Natural killer cell (primary cell): Measurements from ENCODE around the gene ANKRD29. TPM values are rescaled to one million over a fixed set of nuclear protein-coding genes. Genes with fewer than 3 reads are reported as not detected.

Source experiments
- ATAC-seq, 3 donors: fragments of 150-1000 bp in 2 of 3; fragments of 200-7000 bp in 1 of 3; cut with Tn5 transposase; 1 replicate in 1 of 3; 2 replicates in 2 of 3; pipeline ENCODE4 v1.10.0; 2021; ENCODE audit warnings: mild to moderate bottlenecking in 2 of 3, moderate library complexity in 2 of 3
- DNase-seq, 2 donors: peaks; one replicate each; pipeline versions ENCODE4 v3.0.0 to v3.0.0-alpha.2; 2013 to 2021; ENCODE audit warnings: mixed read lengths in 1 of 2
- H3K27ac ChIP-seq: one replicate; pipeline ENCODE4 v1.5.1; 2013; ENCODE audit warnings: mild to moderate bottlenecking, low read length
- H3K27me3 ChIP-seq: one replicate; pipeline ENCODE4 v1.6.1; 2013; ENCODE audit warnings: low read length; ENCODE audit not compliant: control insufficient read depth, insufficient read depth
- H3K36me3 ChIP-seq: one replicate; pipeline ENCODE4 v1.6.1; 2013; ENCODE audit warnings: low read length; ENCODE audit not compliant: control insufficient read depth, insufficient read depth
- H3K4me1 ChIP-seq: one replicate; pipeline ENCODE4 v1.6.1; 2013; ENCODE audit warnings: low read length; ENCODE audit not compliant: control insufficient read depth, insufficient read depth
- H3K4me3 ChIP-seq: one replicate; pipeline ENCODE4 v1.5.1; 2013; ENCODE audit warnings: low read length
- H3K9me3 ChIP-seq: one replicate; pipeline ENCODE4 v1.6.1; 2013; ENCODE audit warnings: low read length; ENCODE audit not compliant: control insufficient read depth, insufficient read depth
- H3K27ac Mint-ChIP-seq, 2 donors: one replicate each; pipeline ENCODE4 v1.8.0; 2022; ENCODE audit warnings: mild to moderate bottlenecking in 2 of 2, mixed read lengths in 2 of 2, moderate library complexity in 1 of 2
- H3K27me3 Mint-ChIP-seq, 2 donors: one replicate each; pipeline ENCODE4 v1.8.0; 2022; ENCODE audit warnings: low read depth in 2 of 2, mixed read lengths in 2 of 2
- H3K36me3 Mint-ChIP-seq: one replicate; pipeline ENCODE4 v1.8.0; 2022; ENCODE audit warnings: mixed read lengths
- H3K4me1 Mint-ChIP-seq, 2 donors: one replicate each; pipeline ENCODE4 v1.8.0; 2022; ENCODE audit warnings: mixed read lengths in 2 of 2
- H3K4me3 Mint-ChIP-seq: one replicate; pipeline ENCODE4 v1.8.0; 2022; ENCODE audit warnings: mild to moderate bottlenecking, moderate library complexity, mixed read lengths
- H3K9me3 Mint-ChIP-seq, 2 donors: one replicate each; pipeline ENCODE4 v1.8.0; 2022; ENCODE audit warnings: mixed read lengths in 2 of 2
- WGBS: methylation state at CpG from one replicate; pipeline ENCODE4 v1.1.7; 2013; ENCODE audit warnings: missing lambda C conversion rate; ENCODE audit not compliant: insufficient coverage; 5-methylcytosine and 5-hydroxymethylcytosine counted together
- intact Hi-C: fragments of 100-400 bp; cut with micrococcal nuclease; formaldehyde crosslinking; loops from one replicate; pipeline ENCODE4 v1.14.2; 2022
- total RNA-seq, 4 donors: library from RNA; stranded (reverse); fragments of 120-200 nt in 1 of 4; gene quantifications; one replicate each; pipeline versions ENCODE4 v1.2.3 to v1.2.4, GENCODE V29; 2013 to 2022
- TF ChIP-seq, protein P1 (sequence below): fragments of 200-600 bp; IDR thresholded peaks from one replicate; pipeline ENCODE4 v1.8.0; 2022; ENCODE audit warnings: antibody characterized with exemption

ANKRD29 gene
- total RNA-seq, 3 donors from 2014 or later (not counting 1 experiment from before 2014, with no cell fraction given) = 0.35 to 0.45 TPM; not detected in 1

DNA sequence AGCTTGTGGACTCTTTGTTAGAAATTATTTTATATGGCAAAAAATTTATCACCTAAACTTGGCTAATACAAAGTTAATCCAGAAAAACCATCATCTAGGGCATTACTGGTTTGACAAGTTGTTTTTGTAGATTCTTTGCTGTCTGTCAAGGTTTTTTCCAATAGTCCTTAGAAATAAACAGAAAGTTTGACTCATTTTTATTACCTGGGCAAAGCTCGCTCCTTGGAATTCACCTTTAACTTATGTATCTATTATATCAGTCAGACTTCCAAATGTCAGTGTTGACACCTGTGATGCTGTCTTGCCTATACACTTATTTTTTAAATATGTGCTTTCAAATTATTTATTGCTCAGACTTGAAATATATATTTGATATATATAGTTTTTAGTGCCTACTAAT, 48.2 kb upstream of the ANKRD29 start:
- no peak overlapping the region for H3K27ac Mint-ChIP-seq
- peaks cover 4 to 10% of the 10 kb centered on the region in 2 donors for H3K27me3 Mint-ChIP-seq
- H3K36me3 ChIP-seq = no peaks in the 10 kb centered on the region
- peaks cover 14% of the 10 kb centered on the region in 2 donors for H3K4me1 Mint-ChIP-seq
- no peaks in the 10 kb centered on the region for H3K9me3 Mint-ChIP-seq
- H3K4me3 Mint-ChIP-seq = no peak overlapping the region
- no peak overlapping the region for H3K4me3 ChIP-seq
- no peaks in the 10 kb centered on the region for H3K9me3 ChIP-seq
- 100% methylated on average over 1 of the region's 1 CpG for WGBS
- H3K36me3 Mint-ChIP-seq = no peaks in the 10 kb centered on the region
- TF ChIP-seq, protein P1, sequence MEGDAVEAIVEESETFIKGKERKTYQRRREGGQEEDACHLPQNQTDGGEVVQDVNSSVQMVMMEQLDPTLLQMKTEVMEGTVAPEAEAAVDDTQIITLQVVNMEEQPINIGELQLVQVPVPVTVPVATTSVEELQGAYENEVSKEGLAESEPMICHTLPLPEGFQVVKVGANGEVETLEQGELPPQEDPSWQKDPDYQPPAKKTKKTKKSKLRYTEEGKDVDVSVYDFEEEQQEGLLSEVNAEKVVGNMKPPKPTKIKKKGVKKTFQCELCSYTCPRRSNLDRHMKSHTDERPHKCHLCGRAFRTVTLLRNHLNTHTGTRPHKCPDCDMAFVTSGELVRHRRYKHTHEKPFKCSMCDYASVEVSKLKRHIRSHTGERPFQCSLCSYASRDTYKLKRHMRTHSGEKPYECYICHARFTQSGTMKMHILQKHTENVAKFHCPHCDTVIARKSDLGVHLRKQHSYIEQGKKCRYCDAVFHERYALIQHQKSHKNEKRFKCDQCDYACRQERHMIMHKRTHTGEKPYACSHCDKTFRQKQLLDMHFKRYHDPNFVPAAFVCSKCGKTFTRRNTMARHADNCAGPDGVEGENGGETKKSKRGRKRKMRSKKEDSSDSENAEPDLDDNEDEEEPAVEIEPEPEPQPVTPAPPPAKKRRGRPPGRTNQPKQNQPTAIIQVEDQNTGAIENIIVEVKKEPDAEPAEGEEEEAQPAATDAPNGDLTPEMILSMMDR = no peak
- H3K27ac ChIP-seq = no peak overlapping the region
- peaks cover 6% of the 10 kb centered on the region for H3K4me1 ChIP-seq
- no peaks in the 10 kb centered on the region for H3K27me3 ChIP-seq
- intact Hi-C loops = no loop called here
- ATAC-seq = no peak
- DNase-seq = no peak

DNA sequence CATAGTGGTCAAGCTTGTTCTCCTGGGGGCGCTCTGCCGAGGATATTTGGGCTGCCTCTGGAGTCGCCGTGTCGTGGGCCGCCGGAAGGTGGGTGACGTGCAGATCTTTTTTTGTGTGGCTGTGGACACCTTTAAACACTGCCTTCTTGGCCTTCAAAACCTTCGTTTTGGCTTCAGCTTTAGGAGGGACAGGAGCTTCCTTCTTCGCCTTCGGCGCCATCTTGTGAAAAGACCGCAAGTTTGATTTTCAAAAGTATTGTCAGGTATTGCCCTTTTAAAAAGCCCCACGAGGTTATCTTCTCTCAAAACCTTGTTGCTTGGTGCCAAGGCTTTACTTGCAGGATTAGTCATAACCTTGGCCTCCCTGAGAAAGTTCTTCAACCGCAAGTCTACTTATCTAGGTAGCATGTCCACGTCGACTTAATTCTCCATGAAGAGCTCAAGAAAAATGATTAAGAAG, 47.4 kb upstream of the ANKRD29 start:
- H3K4me3 ChIP-seq = no peak overlapping the region
- TF ChIP-seq, protein P1 = no peak
- H3K27ac Mint-ChIP-seq = no peak overlapping the region
- H3K4me3 Mint-ChIP-seq = no peak overlapping the region
- peaks cover 5 to 10% of the 10 kb centered on the region in 2 donors for H3K27me3 Mint-ChIP-seq
- intact Hi-C loops = no loop called here
- H3K9me3 ChIP-seq = no peaks in the 10 kb centered on the region
- H3K36me3 Mint-ChIP-seq = no peaks in the 10 kb centered on the region
- no peaks in the 10 kb centered on the region for H3K36me3 ChIP-seq
- H3K9me3 Mint-ChIP-seq = no peaks in the 10 kb centered on the region
- 92% methylated on average over 17 of the region's 17 CpGs for WGBS
- DNase-seq (no peak), ATAC-seq (no peak)
- peaks cover 14% of the 10 kb centered on the region in 2 donors for H3K4me1 Mint-ChIP-seq
- H3K27ac ChIP-seq = no peak overlapping the region
- no peaks in the 10 kb centered on the region for H3K27me3 ChIP-seq
- peaks cover 6% of the 10 kb centered on the region for H3K4me1 ChIP-seq

DNA sequence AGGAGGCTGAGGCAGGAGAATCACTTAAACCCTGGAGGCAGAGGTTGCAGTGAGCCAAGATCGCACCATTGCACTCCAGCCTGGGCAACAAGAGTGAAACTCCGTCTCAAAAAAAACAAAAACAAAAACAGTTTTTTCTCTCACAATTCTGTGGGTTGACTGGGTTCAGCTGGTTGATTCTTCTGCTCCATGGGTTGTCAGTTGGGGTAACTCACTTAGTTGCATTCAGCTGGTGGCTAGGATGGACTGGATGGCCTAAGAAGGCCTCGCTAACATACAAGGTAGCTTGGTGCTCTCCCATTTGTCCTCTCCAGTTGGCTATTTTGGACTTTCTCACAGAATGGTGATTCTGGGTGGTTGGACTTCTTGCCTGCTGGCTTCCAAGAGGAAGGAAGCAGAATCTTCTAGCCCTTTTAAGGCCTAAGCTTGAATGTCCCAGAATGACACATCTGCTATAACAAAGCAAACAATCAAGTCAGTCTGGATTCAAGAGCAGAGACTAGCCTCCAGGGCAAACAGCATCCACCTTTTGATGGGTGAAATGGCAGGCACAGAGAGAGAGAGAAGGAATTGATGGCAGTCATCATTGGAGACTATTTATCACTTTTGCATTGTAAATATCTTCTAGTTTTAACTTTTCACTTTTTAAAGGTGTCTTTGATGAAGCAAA, 44.4 kb upstream of the ANKRD29 start:
- WGBS = 89% methylated on average over 3 of the region's 3 CpGs
- Histone ChIP-seq H3K36me3 (no peaks in the 10 kb centered on the region), H3K9me3 (no peaks in the 10 kb centered on the region), H3K27ac (no peak overlapping the region), H3K27me3 (no peaks in the 10 kb centered on the region), H3K4me3 (no peak overlapping the region), H3K4me1 (peaks cover under 1% of the 10 kb centered on the region)
- no peaks in the 10 kb centered on the region for H3K36me3 Mint-ChIP-seq
- H3K4me1 Mint-ChIP-seq = peaks cover 0 to under 1% of the 10 kb centered on the region in 2 donors
- no peak overlapping the region for H3K27ac Mint-ChIP-seq
- H3K4me3 Mint-ChIP-seq = no peak overlapping the region
- H3K9me3 Mint-ChIP-seq = no peaks in the 10 kb centered on the region
- intact Hi-C loops = no loop called here
- TF ChIP-seq, protein P1 = no peak
- no peak for ATAC-seq
- peaks cover 14 to 18% of the 10 kb centered on the region in 2 donors for H3K27me3 Mint-ChIP-seq
- no peak for DNase-seq

DNA sequence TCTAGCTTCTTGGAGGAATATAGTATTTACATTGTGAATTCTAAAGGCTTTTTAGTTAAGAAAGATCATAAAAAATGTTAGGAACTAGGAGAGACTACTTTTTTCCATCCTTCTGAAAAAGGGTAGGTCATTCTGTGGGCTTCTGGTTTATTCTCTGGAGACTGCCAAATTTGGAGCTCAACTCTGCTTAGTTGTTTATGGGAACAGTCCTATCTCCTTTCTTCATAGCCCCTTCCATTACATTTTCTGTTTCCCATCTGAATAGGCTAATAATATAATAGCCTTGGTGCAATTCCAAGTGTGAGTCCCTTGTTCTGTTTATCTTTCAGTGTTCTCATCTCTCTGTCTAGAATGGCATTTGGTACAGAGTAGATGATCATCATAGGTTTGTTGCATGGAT, 42.1 kb upstream of the ANKRD29 start:
- TF ChIP-seq, protein P1 = no peak
- Histone ChIP-seq H3K36me3 (no peaks in the 10 kb centered on the region), H3K4me3 (no peak overlapping the region), H3K27ac (no peak overlapping the region), H3K27me3 (no peaks in the 10 kb centered on the region), H3K9me3 (no peaks in the 10 kb centered on the region), H3K4me1 (no peaks in the 10 kb centered on the region)
- ATAC-seq = no peak
- Mint-ChIP-seq H3K36me3 (no peaks in the 10 kb centered on the region), H3K27ac (no peak overlapping the region), H3K4me3 (no peak overlapping the region), H3K27me3 (peaks cover 23 to 28% of the 10 kb centered on the region in 2 donors), H3K9me3 (no peaks in the 10 kb centered on the region), H3K4me1 (no peaks in the 10 kb centered on the region)
- DNase-seq = no peak
- intact Hi-C loops = no loop called here
